OCI-LY1 (cell line): ENCODE measurements around the gene CIAPIN1.

Source experiments
- EZH2 ChIP-seq: fragments of 200-600 bp; sonication (generic), shearing (Covaris generic); IDR thresholded peaks from 2 replicates; pipeline ENCODE4 v1.8.0; 2017; ENCODE audit warnings: borderline replicate concordance, mixed run types, mild to moderate bottlenecking, antibody characterized with exemption, low read length, moderate library complexity, mixed read lengths
- TF ChIP-seq, protein P1 (sequence below): fragments of 200-600 bp; sonication (generic), shearing (Covaris generic); IDR thresholded peaks from 2 replicates; pipeline ENCODE4 v1.5.1; 2017; ENCODE audit warnings: mild to moderate bottlenecking, antibody characterized with exemption, low read length, moderate library complexity, mixed read lengths

DNA sequence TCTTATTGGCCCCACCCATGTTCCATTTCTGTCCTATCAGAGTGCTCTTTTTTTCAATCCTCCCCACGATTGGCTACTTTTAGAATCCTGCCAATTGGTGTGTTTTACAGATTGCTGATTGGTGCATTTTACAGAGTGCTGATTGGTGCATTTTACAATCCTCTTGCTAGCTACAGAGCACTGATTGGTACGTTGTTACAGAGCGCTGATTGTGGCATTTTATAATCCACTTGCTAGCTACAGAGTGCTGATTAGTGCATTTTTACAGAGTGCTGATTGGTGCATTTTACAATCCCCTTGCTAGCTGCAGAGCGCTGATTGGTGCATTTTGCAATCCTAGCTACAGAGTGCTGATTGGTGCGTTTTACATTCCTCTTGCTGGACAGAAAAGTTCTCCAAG is 52.2 kb downstream of the CIAPIN1 start:
- TF ChIP-seq, protein P1, sequence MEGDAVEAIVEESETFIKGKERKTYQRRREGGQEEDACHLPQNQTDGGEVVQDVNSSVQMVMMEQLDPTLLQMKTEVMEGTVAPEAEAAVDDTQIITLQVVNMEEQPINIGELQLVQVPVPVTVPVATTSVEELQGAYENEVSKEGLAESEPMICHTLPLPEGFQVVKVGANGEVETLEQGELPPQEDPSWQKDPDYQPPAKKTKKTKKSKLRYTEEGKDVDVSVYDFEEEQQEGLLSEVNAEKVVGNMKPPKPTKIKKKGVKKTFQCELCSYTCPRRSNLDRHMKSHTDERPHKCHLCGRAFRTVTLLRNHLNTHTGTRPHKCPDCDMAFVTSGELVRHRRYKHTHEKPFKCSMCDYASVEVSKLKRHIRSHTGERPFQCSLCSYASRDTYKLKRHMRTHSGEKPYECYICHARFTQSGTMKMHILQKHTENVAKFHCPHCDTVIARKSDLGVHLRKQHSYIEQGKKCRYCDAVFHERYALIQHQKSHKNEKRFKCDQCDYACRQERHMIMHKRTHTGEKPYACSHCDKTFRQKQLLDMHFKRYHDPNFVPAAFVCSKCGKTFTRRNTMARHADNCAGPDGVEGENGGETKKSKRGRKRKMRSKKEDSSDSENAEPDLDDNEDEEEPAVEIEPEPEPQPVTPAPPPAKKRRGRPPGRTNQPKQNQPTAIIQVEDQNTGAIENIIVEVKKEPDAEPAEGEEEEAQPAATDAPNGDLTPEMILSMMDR, result no peak
- no peak for TF ChIP-seq EZH2
